Coronary artery (tissue), 2 donors: ENCODE data around the gene FAM193A.
"Not testable (repeated sequence)": the region's sequence is repeated elsewhere in the genome, so short reads cannot be mapped to it uniquely, and the experiment has no call there.

Source experiments
- DNase-seq: peaks from one replicate; pipeline ENCODE4 v3.0.0-alpha.2; 2017; ENCODE audit warnings: low spot score
- H3K27ac ChIP-seq, 2 donors: fragments of 200-600 bp; sonication (generic); one replicate each; pipeline ENCODE4 v1.5.1; 2016 to 2019
- H3K4me3 ChIP-seq: fragments of 200-600 bp; sonication (generic); 2 replicates; pipeline ENCODE4 v1.5.1; 2016; ENCODE audit warnings: mild to moderate bottlenecking, moderate library complexity
- CTCF ChIP-seq: fragments of 200-600 bp; sonication (generic); IDR thresholded peaks from one replicate; pipeline ENCODE4 v1.5.1; 2019; ENCODE audit warnings: antibody characterized with exemption

The FAM193A gene

DNA sequence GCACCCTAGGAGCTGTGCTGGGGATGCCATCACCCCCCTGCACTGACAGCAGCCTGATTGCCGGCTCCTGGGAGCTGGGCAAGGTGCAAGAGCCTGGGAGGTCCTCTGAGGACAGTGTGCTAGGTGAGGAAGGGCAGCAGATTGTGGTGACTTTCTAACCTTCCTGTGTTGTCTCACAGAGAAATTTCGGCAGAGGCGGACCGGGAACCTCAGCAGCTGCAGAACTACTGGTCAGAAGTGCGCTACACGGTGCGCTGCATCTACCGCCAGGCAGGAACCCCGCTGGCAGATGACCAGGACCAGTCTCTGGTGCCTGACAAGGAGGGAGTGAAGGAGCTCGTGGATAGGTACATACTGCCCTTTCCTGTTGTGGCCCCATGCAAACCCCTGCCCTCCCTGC lies 89.8 kb downstream of the FAM193A start:
- DNase-seq, result no peak
- no peak for TF ChIP-seq CTCF

DNA sequence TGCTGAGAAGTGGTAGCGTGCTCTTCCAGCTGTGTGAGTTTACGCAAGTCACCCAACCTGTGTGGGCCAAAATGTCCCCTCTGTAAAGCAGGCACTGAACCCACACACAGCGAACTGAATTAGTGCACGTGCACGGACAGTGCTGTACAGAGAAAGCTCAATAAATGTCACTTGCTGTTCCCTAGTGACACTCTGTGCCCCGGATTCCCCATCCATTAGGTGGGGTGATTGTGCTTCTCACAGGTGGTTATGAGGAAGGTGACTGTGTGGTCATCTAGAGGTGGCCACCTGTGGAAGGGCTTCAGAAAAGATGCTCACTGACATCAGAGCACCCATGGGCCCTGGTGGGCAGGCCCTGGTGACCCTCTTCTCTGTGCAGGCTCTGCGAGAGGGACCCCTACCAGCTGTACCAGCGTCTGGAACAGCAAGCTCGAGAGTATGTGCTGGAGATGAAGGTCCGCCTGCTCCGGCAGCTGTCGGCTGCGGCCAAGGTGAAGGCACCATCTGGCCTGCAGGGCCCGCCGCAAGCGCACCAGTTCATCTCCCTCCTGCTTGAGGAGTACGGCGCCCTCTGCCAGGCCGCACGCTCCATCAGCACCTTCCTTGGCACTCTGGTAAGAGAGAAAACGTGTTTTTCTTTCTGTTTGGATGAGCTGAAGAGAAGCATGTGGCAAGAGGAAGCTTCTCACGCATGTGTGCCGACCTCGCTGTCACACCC lies 94.3 kb downstream of the FAM193A start:
- Histone ChIP-seq H3K27ac (no peak overlapping the region), H3K4me3 (no peak overlapping the region)
- no peak for DNase-seq
- no peak for TF ChIP-seq CTCF

More for the DNA sequence above, 89.8 kb downstream of the FAM193A start:
- no peak overlapping the region for H3K27ac ChIP-seq
- H3K4me3 ChIP-seq, result no peak overlapping the region

DNA sequence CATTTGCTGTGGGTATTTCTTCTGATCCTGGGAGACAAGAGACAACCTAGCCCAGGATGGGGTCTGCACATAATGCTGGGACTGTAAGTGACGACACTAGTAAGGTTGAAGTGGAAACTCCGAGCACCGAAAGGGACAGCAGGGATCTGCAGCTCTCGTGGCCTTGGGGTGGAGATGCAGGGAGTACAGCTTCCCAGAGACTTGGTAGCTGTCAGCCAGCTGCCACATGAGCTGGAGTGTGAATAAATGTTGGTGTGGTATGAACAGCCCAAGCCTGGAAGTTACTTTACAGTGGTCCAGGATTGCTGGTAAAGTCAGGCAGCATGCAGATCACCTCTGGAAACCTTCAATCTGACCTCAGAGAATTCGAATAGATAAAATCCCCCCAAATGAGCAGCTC lies 97.6 kb downstream of the FAM193A start:
- no peak for DNase-seq
- no peak for TF ChIP-seq CTCF
- Histone ChIP-seq H3K4me3 (no peak overlapping the region), H3K27ac (no peak overlapping the region)

- no peak overlapping the region for H3K4me3 ChIP-seq
- TF ChIP-seq CTCF, result no peak
- no peak for DNase-seq
- no peak overlapping the region for H3K27ac ChIP-seq
Measured at GRCh38 chr4:2636331-2636730, 99.9 kb downstream of the FAM193A start.

DNA sequence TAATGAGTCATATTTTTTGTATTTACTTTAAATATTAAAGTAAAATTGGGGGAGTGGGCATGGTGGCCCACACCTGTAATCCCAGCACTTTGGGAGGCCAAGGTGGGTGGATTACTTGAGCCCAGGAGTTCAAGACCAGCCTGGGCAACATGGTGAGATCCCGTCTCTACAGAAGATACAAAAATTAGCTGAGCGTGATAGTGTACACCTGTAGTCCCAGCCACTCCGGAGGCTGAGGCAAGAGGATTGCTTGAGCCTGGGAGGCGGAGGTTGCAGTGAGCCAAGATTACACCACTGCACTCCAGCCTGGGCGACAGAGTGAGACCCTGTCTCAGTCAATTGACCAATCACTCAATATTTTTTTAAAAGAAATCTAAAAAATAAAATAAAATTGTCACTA lies 100.5 kb downstream of the FAM193A start:
- not testable (repeated sequence) for DNase-seq, H3K4me3 ChIP-seq, H3K27ac ChIP-seq

- DNase-seq, result no peak
- Histone ChIP-seq H3K27ac (no peak overlapping the region), H3K4me3 (no peak overlapping the region)
- TF ChIP-seq CTCF, result no peak
Measured at GRCh38 chr4:2637956-2638552, 101.6 kb downstream of the FAM193A start.

- TF ChIP-seq CTCF, result no peak
- H3K27ac ChIP-seq, result no peak overlapping the region
- H3K4me3 ChIP-seq, result no peak overlapping the region
- DNase-seq, result no peak
Measured at GRCh38 chr4:2638730-2639129, 102.3 kb downstream of the FAM193A start.
